WTC11 (cell line): ENCODE data around the gene NETO2.

Experiments
- ATF6 ChIP-seq: sonication (generic); formaldehyde crosslinking; IDR thresholded peaks from 2 replicates; pipeline ENCODE4 v1.8.1; 2023; ENCODE audit warnings: mild to moderate bottlenecking, missing genetic modification reagents
- E2F5 ChIP-seq: sonication (generic); formaldehyde crosslinking; IDR thresholded peaks from 2 replicates; pipeline ENCODE4 v1.8.1; 2022; ENCODE audit warnings: mild to moderate bottlenecking, moderate library complexity, missing genetic modification reagents
- ESRRA ChIP-seq: sonication (generic); formaldehyde crosslinking; IDR thresholded peaks from 2 replicates; pipeline ENCODE4 v1.8.1; 2022; ENCODE audit warnings: mild to moderate bottlenecking, missing genetic modification reagents, borderline replicate concordance
- ETV6 ChIP-seq: sonication (generic); formaldehyde crosslinking; IDR thresholded peaks from 2 replicates; pipeline ENCODE4 v1.8.1; 2022; ENCODE audit warnings: mild to moderate bottlenecking, missing genetic modification reagents
- FOXK1 ChIP-seq: sonication (generic); formaldehyde crosslinking; IDR thresholded peaks from 2 replicates; pipeline ENCODE4 v1.8.0; 2022; ENCODE audit warnings: mild to moderate bottlenecking, moderate library complexity, missing genetic modification reagents
- FOXP1 ChIP-seq: sonication (generic); formaldehyde crosslinking; IDR thresholded peaks from 2 replicates; pipeline ENCODE4 v1.8.0; 2022; ENCODE audit warnings: missing genetic modification reagents, mild to moderate bottlenecking, moderate library complexity, borderline replicate concordance
- JUN ChIP-seq: sonication (generic); formaldehyde crosslinking; IDR thresholded peaks from 2 replicates; pipeline ENCODE4 v1.8.0; 2023; ENCODE audit warnings: mild to moderate bottlenecking, missing genetic modification reagents
- PREB ChIP-seq: sonication (generic); formaldehyde crosslinking; IDR thresholded peaks from 2 replicates; pipeline ENCODE4 v1.8.1; 2022; ENCODE audit warnings: mild to moderate bottlenecking, missing genetic modification reagents, moderate library complexity, borderline replicate concordance
- RELA ChIP-seq: sonication (generic); formaldehyde crosslinking; IDR thresholded peaks from 2 replicates; pipeline ENCODE4 v1.8.1; 2022; ENCODE audit warnings: missing genetic modification reagents, mild to moderate bottlenecking, borderline replicate concordance
- TF ChIP-seq, protein P1 (sequence below): fragments of 200-600 bp; IDR thresholded peaks from 2 replicates; pipeline ENCODE4 v1.8.0; 2022; ENCODE audit warnings: antibody characterized with exemption

- TF ChIP-seq, protein P1, sequence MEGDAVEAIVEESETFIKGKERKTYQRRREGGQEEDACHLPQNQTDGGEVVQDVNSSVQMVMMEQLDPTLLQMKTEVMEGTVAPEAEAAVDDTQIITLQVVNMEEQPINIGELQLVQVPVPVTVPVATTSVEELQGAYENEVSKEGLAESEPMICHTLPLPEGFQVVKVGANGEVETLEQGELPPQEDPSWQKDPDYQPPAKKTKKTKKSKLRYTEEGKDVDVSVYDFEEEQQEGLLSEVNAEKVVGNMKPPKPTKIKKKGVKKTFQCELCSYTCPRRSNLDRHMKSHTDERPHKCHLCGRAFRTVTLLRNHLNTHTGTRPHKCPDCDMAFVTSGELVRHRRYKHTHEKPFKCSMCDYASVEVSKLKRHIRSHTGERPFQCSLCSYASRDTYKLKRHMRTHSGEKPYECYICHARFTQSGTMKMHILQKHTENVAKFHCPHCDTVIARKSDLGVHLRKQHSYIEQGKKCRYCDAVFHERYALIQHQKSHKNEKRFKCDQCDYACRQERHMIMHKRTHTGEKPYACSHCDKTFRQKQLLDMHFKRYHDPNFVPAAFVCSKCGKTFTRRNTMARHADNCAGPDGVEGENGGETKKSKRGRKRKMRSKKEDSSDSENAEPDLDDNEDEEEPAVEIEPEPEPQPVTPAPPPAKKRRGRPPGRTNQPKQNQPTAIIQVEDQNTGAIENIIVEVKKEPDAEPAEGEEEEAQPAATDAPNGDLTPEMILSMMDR, result no peak
- TF ChIP-seq PREB (CRISPR knock-in tag), result no peak
- TF ChIP-seq FOXK1 (CRISPR knock-in tag), result no peak
- no peak for TF ChIP-seq ESRRA
- no peak for TF ChIP-seq ETV6
- no peak for TF ChIP-seq RELA
- no peak for TF ChIP-seq ATF6 (CRISPR knock-in tag)
- no peak for TF ChIP-seq JUN
- TF ChIP-seq FOXP1 (CRISPR knock-in tag), result no peak
- no peak for TF ChIP-seq E2F5 (CRISPR knock-in tag)
These were observed 73.7 kb downstream of the NETO2 start for GRCh38 chr16:47069841-47070584.
